HG03196 (cell line): ENCODE results near the gene UNC45A.
"Not testable (repeated sequence)": the region's sequence is repeated elsewhere in the genome, so short reads cannot be mapped to it uniquely, and the experiment has no call there.

ENCODE experiments used
- ATAC-seq: cut with Tn5 transposase; IDR thresholded peaks from one replicate; pipeline ENCODE4 v1.9.1; 2021; ENCODE audit not compliant: unreplicated experiment

The UNC45A gene

GRCh38 chr15:90915808-90916440, 19.2 kb upstream of the UNC45A start:
- ATAC-seq, result no peak

GRCh38 chr15:90916461-90916860, 18.6 kb upstream of the UNC45A start:
- ATAC-seq, result no peak

GRCh38 chr15:90917569-90917968, 17.5 kb upstream of the UNC45A start:
- ATAC-seq, result no peak

- ATAC-seq, result no peak
Observed at GRCh38 chr15:90918034-90918788, 16.9 kb upstream of the UNC45A start.

- ATAC-seq, result no peak
Observed at GRCh38 chr15:90918835-90919234, 16.2 kb upstream of the UNC45A start.

- ATAC-seq, result no peak
Observed at GRCh38 chr15:90921887-90922286, 13.2 kb upstream of the UNC45A start.

GRCh38 chr15:90922712-90923322, 12.3 kb upstream of the UNC45A start:
- peak; percentile 53 for ATAC-seq

DNA sequence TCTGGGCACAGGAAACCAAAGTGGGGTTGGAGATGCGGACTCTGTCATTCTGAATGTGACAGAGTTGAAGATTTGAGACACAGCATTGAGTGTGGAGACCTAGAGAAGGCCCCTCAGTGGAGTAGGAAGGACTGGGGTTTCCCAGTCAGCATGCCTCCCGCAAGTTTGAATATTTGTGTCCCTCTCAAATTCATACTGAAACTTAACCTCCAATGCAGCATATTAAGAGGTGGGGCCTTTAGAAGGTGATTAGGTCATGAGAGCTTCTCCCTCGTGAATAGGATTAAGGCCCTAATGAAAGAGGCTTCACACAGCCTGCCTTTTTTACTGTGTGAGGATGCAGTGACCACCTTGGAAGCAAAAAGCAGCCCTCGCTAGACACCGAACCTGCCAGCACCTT, 10.7 kb upstream of the UNC45A start:
- peak; percentile 69 for ATAC-seq

DNA sequence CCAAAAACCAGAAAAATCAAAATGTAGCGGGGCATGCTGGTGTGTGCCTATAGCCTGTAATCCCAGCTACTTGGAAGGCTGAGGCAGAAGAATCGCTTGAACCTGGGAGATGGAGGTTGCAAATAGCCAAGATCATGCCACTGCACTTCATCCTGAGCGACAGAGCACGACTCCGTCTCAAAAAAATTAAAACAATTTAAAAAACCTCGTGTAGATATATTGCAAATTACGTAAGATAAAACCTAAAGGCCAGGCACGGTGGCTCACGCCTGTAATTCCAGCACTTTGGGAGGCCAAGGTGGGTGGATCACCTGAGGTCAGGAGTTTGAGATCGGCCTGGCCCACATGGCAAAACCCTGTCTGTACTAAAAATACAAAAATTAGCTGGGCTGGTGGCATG, 8.3 kb upstream of the UNC45A start:
- ATAC-seq, result not testable (repeated sequence)

DNA sequence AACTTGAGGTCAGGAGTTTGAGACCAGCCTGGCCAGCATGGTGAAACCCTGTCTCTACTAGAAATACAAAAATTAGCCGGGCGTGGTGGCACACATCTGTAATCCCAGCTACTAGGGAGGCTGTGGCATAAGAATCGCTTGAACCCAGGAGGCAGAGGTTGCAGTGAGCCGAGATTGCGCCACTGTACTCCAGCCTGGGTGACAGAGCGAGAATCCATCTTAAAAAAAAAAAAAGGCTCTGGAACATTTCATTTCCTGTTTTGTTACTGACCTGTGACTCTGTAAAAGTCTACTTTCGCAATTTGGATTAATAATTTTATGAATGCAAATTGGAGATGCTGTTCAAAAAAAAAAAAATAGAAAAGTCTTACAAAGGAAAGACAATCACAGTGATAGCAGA, 7.0 kb upstream of the UNC45A start:
- not testable (repeated sequence) for ATAC-seq

DNA sequence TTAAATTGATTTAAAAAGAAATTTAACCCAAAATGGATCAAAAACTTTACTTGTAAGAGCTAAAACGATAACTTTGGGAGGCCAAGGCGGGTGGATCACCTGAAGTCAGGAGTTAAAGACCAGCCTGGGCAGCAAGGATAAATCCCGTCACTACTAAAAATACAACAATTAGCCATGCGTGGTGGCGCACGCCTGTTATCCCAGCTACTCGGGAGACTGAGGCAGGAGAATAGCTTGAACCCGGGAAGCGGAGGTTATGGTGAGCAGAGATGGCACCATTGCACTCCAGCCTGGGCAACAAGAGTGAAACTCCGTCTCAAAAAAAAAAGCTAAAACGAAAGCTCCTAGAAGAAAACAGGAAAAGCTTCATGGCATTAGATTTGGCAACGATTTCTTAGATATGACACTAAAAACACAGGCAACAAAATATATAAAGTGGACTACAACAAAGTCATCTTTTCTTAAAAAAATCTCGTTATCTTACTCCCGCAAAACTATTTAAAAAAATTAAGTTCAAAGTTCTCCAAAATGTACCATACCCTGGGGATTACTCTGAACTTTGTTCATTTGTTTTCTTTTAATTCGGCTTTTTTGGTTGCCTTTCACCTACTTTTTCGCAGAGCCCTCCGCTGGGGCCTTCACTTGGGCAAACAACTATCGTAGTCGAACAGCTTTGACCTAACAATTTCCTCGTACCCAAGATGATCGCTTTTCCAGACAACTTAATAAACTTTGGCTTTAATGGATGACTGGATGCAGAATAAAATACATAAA, 5.7 kb upstream of the UNC45A start:
- ATAC-seq, result no peak

DNA sequence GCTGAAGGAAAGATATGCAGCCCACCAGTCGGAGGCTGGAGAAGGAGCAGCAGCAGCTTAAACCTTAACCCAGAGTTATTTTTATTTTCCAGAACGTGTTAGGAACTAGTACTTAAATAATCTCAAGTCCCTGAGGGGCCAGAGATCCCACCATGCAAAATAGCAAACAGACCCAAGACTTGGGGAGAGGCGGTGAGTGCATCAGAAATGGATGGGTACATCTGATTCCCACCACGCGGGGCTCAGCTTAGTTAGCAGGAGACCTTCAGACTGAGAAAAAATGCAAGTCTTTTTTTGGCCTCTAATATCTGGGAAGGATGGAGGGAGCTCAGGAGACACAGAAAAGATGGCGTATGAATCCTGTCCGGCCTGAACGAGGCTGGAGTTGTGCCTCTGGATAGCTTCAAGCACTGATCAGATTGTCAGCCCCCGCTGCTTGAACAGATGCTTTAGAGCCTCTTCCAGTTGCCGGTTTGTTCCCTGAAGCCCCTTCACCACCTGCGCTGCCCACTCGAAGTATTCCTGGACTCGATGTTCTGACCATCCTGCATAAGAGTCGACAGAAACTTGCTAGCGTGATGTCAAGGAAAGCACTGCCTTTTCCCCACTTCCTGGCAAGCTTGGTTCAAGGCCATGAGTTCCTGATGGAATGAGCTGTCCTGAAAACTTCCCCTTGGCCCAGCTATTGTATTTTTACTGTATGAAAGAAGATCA, 4.1 kb upstream of the UNC45A start:
- no peak for ATAC-seq

GRCh38 chr15:90931575-90931827, 3.6 kb upstream of the UNC45A start:
- ATAC-seq, result no peak

GRCh38 chr15:90931828-90932659, 3.0 kb upstream of the UNC45A start, which contains the start of gene HDDC3:
TSS of gene HDDC3 (minus strand) at chr15:90932549. CDS start at chr15:90932540, 9 bp downstream.
- ATAC-seq, result peak; percentile 43

- no peak for ATAC-seq
Observed at GRCh38 chr15:90932660-90932991, 2.5 kb upstream of the UNC45A start.

GRCh38 chr15:90933301-90933700, 1.8 kb upstream of the UNC45A start:
- ATAC-seq, result no peak

- ATAC-seq, result peak; percentile 34
Observed at GRCh38 chr15:90934256-90934948, 683 bp upstream of the UNC45A start.

- no peak for ATAC-seq
Observed at GRCh38 chr15:90936823-90937222, 1.7 kb downstream of the UNC45A start.

DNA sequence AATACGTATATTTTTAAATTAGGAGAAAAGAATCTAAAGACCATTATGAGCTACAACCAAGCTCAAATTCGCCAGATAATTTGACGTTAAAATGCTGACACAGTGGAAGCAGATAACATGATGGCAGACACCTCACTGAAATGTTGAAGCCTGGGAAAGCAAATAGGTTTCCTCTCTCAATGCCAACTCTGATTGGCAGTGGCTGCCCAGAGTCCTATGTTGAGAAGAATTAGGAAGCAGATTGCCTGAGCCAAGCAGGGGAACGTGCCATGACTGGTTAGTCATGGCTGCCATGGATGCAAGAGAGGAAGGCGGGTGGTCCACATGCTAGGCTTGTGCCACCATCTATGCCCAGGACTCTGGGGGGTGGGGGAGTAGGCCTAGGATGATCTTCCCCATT, 3.2 kb downstream of the UNC45A start:
- no peak for ATAC-seq

DNA sequence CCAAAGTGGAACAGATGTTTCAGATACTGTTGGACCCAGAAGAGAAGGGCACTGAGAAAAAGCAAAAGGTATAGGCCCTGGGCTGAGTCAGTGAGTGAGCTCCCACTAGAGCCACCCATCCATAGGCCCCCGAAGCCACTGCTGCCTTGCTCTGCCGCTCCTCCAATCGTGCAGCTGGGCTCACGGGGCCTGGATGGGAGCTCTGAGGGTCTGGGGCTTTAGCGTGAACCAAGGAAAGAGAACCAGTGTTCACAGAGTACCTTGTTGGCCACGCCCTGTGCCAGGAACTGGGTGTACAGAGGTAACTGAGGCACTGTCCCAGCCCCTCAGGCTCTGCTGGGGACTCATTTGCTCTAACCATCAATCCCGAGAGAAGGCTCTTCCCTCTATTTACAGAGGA, 4.7 kb downstream of the UNC45A start:
- ATAC-seq, result no peak
